HG03432 (cell line): ENCODE data around the gene FFAR2.
A peak's percentile ranks its signal among the peaks of the same experiment; 100 is the strongest.
"Not testable (repeated sequence)": the region's sequence is repeated elsewhere in the genome, so short reads cannot be mapped to it uniquely, and the experiment has no call there.

Source experiments
- ATAC-seq: cut with Tn5 transposase; IDR thresholded peaks from one replicate; pipeline ENCODE4 v1.9.1; 2021; ENCODE audit warnings: mild to moderate bottlenecking, moderate library complexity; ENCODE audit not compliant: unreplicated experiment

Gene FFAR2

GRCh38 chr19:35451338-35452096 lies 3.5 kb downstream of the FFAR2 start:
- ATAC-seq = no peak

DNA sequence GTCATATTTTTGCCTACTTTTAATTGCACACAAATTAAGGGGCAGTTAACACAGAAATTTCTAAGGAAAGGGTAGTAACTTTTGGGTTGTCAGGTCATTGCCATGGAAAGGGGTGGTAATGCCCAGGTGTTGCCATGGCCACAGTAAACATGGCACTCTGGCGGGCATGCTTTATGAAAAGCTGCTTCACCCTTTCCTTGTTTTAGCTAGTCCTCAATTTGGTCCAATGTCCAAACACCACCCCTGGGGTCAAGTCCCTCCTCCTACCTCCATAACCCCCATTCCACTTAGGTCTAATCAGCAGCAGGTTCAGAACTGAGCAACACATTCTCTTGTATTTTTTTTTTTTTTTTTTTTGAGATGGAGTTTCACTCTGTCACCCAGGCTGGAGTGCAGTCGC lies 6.6 kb downstream of the FFAR2 start:
- no peak for ATAC-seq

- ATAC-seq = no peak
These were observed 7.7 kb downstream of the FFAR2 start for GRCh38 chr19:35455616-35456201.

DNA sequence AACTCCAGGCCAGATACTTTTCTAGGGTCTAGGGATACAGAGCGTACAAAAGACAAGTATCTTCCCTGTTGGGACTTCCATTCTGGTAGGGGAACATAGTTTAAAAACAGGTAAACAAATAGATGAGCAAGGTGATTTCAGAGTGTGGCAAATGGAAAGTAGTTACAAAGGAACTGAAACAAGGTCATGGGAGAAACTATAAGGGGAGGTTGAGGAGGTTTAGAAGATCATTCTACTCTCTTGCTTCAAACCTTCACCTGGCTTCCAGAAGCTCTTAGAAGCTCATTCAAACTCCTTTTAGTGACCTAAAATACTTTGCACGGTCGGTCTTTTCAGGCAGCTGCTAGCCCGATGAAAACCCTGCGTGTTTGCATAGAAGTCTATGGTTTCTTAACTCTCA lies 9.1 kb downstream of the FFAR2 start:
- no peak for ATAC-seq

- no peak for ATAC-seq
These were observed 10.1 kb downstream of the FFAR2 start for GRCh38 chr19:35458192-35458591.

DNA sequence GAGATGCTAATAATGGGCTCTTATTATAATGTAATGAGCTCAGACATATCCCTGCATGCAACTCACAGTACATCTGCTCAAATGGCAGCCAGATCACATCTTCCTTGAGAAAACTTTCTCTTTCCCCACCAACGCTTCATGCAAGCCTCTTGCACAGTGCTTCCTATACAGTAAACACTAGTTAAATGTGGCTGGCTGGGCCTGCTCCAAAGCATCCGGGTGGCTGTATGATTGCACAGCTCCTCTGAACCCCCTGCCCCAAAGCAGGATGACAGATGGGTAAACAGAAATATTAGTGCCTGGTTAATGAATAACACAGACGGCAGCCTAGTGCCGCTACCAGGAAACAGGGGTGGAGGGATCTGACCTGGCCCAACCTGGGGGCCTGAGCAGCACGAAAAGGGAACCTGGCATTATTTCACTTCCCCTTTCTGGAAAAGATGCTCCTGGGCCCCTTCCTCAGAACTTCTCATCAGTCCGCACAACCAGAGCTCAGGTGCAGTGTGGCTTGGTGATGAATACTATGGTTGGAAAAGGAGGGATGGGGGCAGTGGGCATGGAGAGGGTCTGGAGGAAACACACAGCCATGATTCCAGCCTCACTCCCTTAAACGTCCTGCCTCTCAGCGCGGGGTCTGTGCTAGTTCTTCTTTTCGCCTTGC lies 10.8 kb downstream of the FFAR2 start:
- peak; percentile 39 for ATAC-seq

GRCh38 chr19:35459414-35460082 lies 11.5 kb downstream of the FFAR2 start:
- ATAC-seq = no peak

DNA sequence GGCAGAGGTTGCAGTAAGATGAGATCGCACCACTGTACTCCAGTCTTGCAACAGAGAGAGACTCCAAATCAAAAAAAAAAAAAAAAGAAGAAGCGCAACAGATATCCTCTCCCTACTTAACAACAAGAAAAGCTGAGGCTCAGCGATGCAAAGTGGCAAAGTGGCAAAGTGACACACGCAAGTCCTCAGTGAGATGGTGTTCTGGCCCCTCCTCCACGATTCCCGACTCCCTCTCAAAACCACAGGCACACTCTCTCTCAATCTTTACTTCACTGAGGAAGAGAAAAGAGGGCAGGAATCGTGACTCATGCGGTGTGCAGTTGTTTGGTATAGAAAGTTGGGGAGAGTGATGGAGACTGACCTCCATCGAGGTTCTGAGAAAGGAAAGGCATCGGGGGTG lies 12.6 kb downstream of the FFAR2 start:
- no peak for ATAC-seq

DNA sequence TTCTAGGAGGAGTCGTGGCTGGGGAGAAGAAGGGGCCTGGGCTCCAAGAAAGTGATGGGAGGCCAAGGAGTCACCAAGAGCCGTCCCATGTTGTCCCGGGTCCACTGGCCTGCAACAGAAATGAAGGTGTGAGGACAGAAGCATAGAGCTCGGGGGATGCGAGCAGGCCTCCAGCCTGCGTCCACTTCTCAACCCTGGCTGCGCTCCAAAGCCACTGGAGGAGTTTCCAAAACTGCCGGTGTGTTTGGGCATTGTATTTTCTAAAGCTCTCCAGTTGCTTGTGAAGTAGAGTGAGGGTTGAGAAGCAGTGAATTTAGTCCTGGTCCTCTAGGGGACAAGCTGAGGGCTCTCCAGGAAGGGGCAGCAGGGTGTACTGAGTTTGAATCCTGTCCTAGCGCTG lies 13.0 kb downstream of the FFAR2 start:
- no peak for ATAC-seq

DNA sequence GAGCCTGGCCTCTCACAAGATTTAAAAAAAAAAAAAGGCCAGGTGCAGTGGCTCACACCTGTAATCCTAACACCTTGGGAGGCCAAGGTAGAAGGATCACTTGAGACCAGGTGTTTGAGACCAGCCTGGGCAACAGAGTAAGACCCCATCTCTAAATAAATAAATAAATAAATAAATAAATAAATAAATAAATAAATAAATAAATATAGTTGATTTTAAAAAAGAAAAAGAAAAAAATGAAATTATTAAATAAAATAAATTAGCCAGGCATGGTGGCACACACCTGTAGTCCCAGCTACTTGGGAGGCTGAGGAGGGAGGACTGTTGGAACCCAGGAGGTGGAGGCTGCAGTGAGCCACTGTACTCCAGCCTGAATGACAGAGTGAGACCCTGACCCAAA lies 13.7 kb downstream of the FFAR2 start:
- ATAC-seq = not testable (repeated sequence)

DNA sequence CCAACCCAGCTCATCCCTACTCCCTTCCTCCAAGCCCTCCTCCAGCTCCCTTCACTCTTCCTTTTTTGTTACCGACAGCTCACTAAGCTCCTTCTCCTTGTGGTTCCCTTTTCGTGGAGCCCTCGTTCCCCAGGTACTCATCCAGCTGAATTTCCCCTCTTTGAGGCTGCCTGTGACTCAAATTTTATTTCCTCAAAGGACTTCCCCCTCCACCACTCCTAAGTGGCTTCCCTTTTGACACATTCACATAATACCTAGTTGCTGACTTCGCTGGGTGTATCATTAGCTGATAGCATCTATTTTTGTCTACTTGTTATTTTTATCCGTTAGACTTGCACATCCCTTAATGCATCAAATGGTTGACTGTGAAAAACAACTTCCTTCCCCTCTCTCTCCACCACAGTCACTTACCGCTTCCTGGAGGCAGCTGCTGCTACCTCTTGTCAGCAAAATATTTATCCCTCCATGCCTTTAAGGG lies 14.5 kb downstream of the FFAR2 start:
- peak; percentile 65 for ATAC-seq

- ATAC-seq = not testable (repeated sequence)
These were observed 14.9 kb downstream of the FFAR2 start for GRCh38 chr19:35462956-35463355.

DNA sequence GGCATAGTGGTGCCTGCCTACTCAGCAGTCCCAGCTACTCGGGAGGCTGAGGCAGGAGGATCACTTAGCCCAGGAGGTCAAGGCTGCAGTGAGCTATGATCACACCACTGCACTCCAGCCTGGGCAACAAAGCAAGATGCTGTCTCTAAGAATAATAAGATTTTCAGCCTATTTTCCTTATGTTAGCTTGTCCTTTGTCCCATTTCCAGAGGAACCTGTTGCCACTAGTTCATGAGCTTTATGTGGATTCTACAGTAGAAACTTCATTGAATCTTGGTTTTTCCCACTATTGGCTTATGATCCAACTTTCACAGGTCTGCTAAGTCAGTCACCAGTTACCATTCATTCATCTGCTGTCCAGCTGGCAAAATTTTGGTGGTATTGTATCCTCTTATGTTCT lies 18.2 kb downstream of the FFAR2 start:
- ATAC-seq = no peak

- ATAC-seq = no peak
These were observed 20.6 kb downstream of the FFAR2 start for GRCh38 chr19:35468637-35469036.

DNA sequence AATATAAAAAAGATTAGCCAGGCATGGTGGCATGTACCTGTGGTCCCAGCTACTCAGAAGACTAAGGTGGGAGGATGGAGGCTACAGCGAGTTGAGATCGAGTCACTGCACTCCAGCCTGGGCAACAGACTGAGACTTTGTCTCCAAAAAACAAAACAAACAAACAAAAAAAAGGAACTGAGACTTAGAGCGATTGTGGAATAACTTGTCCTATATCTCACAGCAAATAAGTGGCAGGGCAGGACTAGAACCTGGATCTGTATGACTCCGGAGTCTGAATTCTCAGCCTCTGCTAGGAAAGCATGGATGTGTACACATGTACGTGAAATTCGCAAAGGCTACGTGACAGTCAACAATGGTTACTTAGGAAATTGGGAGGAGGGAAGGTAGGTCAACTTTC lies 22.1 kb downstream of the FFAR2 start:
- no peak for ATAC-seq

DNA sequence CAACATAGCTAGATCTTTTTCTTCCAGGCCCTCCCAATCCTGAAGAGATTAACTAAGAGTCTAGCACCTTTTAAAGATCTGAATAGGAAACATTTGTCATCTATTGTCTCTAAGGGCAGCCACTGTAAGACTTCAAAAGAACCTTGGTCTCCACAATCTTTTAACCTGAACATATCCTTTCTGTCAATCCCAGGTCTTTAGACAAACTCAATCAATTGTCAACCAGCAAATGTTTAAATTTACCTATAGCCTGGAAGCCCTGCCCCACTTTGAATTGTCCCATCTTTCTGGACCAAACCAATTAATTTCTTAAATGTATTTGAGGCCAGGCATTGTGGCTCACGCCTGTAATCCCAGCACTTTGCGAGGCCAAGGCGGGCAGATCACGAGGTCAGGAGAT lies 23.0 kb downstream of the FFAR2 start:
- not testable (repeated sequence) for ATAC-seq

GRCh38 chr19:35471946-35472345 lies 23.9 kb downstream of the FFAR2 start:
- no peak for ATAC-seq

GRCh38 chr19:35474104-35474503 lies 26.0 kb downstream of the FFAR2 start:
- no peak for ATAC-seq

DNA sequence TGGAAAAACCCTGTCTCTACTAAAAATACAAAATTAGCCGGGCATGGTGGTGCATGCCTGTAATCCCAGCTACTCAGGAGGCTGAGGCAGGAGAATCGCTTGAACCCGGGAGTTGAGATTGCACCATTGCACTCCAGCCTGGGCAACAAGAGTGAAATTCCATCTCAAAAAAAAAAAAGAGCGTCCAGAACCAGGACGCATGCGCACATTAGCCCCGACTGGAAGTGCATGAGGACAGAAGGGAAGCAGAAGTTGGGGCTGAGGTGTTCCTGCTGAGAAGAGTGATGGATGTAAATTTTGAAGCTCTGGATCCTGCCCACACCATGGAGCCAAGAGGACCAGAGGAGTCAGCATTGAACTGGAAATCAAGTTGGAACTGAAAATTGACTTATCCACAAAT lies 26.5 kb downstream of the FFAR2 start:
- not testable (repeated sequence) for ATAC-seq

DNA sequence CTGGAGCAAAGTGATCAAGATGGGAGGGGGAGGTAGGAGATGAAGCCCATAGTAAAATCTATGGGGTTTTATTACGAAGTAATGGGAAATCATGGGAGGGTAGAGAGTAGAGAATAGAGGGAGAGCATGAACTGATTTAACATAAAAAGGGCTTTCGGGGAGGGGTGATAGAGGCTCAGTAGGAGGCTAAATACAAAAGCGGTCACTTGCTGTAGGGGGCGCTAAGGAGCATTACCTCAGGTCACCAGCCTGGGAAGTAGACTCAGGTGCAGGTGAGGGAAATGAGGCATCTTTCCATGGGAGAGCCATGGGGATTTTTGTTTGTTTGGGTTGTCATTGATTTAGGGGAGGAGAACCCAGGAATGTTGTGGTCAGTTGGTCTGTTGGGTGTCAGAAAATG lies 28.1 kb downstream of the FFAR2 start:
- ATAC-seq = no peak
